Cerebellar nuclear complex (tissue), 1 donor: ENCODE data around the gene WDR36.
"Not testable (repeated sequence)": the region's sequence is repeated elsewhere in the genome, so short reads cannot be mapped to it uniquely, and the experiment has no call there.

Experiments
- DNase-seq, 2 experiments: peaks; one replicate each; lab custom pipeline; 2025; lab: John Stamatoyannopoulos, UW

Gene WDR36

GRCh38 chr5:111138096-111138495 is 45.9 kb downstream of the WDR36 start:
- DNase-seq: no peak

- not testable (repeated sequence) for DNase-seq
These were observed 49.3 kb downstream of the WDR36 start for GRCh38 chr5:111141471-111141870.

- no peak for DNase-seq
These were observed 50.8 kb downstream of the WDR36 start for GRCh38 chr5:111142932-111143331.

GRCh38 chr5:111143910-111144309 is 51.8 kb downstream of the WDR36 start:
- DNase-seq: no peak

GRCh38 chr5:111144352-111144930 is 52.3 kb downstream of the WDR36 start:
- DNase-seq: no peak

DNA sequence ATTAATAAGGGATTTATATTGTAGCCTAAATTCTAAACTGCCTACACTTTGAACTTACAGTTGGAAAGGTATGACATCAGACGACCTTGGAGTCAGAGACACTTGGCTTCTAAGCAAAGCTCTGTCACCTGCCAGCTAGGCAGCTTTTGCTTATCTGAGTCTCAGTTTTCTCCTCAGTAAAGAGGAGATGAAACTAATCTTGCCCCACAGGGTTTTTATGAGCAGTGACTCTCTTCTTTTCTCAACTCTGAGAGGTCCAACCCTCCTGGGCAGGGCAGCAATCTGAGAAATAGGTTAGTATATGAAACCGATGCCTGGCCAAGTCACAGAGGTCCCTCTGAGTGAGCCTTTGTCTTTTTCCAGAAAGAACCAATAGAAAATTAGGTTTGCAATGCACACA is 53.9 kb downstream of the WDR36 start:
- no peak for DNase-seq

DNA sequence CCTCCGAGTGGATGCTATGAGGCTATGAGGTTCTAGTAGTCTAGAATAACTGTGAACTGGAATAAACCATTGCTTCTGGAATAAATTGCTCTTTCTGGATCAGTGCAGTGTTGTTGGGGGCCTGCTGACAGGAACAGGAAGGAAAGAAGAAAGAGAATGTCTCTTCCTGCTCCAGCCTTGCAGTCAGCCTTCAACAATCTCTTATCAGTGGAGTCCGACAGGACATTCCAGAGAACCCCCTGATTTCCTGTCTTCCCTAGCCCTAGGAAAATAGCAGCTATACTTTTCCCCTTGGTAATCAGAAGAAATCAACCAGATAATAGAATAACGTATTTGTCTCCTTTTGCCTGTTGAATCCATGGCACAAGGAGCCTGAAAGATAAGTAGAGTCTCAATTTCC is 55.4 kb downstream of the WDR36 start:
- DNase-seq: no peak

DNA sequence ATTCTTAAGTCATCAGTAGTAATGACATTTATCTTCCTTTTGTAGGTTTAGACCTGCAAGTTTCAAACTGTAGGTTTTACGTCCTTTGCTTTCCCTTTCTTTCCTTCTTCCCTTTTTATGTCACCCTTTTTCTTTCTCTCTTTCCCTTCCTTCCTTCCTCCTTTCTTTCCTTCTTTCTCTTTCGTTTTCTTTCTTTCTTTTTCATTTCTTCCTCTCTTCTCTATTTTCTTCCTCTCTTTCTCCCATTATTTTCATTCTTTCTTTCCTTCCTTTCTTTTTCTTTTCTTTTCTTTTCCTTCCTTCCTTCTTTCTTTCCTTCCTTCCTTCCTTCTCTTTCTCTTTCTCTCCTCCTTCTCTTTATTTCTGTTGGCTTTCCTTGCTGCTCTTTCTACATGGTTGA is 59.9 kb downstream of the WDR36 start:
- DNase-seq: no peak

DNA sequence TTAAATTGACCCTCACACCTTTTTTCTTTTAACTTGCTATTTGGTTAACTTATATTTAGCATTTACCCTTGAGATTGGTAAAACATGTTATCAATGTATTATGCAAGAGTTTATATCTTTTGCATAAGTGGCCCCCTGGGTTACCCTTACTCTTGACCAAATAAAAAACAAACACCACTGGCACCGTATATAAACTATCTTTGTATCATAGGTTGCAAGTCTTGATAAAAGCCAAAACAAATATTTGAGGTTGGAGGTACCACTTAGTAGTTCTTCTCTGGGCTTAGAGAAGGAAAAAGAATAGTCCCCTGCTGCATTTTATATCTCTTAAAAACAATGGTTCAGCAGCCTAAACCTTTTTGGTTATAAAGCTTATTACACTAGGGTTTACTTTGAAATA is 61.3 kb downstream of the WDR36 start:
- no peak for DNase-seq

GRCh38 chr5:111153945-111154344 is 61.8 kb downstream of the WDR36 start:
- DNase-seq: no peak

DNA sequence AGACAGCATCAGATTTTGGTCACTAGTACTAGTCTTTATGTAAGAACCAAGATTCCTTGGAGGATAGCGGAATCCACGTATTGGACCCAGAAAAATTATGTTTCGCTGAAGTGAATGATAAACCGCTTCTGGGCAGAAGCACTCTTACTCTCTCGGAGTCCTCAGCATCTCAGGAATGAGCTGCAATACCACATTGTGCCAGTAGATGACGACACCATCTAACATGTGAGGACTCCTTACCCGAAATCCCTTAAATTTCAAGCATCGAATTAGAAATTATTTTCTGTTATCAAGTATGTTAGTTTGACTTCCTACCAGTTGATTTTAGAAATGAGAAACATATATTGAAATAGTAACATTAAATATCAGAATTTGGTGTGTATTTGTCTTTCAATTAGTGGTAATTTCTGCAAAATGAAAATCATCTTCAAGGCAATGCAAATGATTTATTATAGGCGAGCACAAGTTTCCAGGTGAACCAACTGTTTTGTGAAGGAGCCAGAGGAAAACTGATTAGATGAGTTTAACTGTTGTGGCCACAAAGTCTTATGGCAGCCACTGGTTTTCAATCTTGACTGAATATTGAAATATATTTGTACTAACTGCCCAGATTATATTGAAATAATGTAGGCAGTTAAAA is 66.1 kb downstream of the WDR36 start:
- peak in 1 of 2 experiments; percentile 65 for DNase-seq

DNA sequence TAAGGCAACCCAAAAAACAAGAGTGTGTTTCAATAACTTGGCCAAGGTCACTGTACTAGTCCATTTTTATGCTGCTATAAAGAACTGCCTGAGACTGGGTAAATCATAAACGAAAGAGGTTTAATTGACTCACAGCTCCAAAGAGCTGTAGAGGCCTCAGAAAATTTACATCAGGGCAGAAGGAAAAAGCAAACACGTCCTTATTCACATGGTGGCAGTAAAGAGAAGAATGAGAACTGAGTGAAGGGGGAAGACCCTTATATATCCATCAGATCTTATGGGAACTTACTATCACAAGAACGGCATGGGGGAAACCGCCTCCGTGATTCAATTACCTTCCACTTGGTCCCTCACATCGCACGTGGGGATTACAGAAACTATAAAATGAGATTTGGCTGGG is 67.7 kb downstream of the WDR36 start:
- no peak for DNase-seq

DNA sequence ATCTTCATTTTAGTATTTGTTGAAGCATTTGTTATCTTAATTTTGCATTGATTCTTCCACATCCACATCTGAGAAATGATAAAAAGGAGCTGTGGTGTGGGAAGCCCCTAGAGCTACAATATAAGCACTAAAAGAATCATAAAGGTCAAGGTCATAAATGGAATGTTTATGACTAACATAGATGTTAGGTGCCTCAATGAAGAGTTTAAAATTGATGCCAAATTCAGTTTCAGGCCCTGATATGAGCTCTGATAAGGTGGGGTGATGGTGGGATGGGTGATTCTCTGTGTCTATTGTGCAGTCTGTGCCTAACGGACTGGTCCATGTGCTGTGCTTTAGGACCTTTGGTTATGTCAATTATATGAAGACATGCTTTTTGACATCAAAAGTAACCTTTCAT is 70.9 kb downstream of the WDR36 start:
- DNase-seq: no peak

DNA sequence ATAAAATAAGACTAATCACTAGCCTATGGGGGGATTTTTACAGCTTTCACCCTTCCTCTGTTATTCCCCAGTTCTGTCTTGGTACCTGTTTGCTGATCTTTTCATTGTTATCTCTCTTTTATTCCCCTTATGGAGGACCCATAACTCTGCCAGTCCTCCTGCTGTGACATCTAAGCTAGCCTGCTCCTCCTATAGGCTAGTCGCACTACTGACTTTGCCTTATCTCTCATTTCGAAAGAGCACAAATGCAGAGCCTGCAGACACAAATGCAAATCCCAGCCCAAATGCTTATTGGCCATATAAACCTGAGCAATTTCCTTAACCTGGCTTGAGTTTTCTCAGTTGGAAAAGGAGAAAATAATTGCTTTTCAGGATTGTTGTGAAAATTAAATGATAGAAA is 72.9 kb downstream of the WDR36 start:
- DNase-seq: no peak

- no peak for DNase-seq
These were observed 75.4 kb downstream of the WDR36 start for GRCh38 chr5:111167551-111167950.

DNA sequence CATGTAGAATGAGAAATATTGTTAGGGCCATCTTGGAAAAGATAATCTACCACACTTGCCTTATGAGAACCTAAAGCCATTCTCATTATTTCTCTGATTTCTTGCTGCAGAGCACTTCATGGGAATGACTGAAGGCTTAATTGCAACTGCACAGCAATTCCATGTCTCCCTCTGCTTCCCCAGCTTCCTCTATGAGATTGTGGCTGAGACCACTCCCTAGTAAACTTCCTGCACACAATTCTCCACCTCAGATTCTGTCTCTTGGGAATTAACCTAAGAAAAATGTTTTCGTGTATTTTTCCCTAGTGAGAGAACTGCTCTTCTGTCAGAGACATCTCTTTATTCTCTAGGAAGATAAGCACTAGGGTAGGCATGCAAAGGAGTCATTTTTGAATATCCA is 76.5 kb downstream of the WDR36 start:
- no peak for DNase-seq

GRCh38 chr5:111169269-111169668 is 77.1 kb downstream of the WDR36 start:
- no peak for DNase-seq

DNA sequence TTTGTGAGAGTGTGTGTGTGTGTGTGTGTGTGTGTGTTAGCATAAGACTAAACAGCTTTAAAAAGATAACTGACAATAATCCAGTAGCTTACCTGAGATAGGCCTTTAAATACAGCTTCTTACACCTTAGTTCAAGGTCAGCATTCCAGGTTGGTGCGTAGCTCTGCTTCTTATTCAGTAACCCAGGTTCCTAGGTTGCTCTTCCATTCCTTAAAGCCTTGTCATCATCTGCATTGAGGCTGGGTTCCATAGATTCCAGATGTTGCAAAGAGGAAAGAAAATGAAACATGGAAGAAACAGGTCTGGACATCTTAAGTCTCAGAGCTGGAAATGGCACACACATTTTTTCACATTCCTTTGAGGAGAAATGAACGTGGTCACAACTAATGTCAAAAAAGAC is 78.1 kb downstream of the WDR36 start:
- DNase-seq: no peak

DNA sequence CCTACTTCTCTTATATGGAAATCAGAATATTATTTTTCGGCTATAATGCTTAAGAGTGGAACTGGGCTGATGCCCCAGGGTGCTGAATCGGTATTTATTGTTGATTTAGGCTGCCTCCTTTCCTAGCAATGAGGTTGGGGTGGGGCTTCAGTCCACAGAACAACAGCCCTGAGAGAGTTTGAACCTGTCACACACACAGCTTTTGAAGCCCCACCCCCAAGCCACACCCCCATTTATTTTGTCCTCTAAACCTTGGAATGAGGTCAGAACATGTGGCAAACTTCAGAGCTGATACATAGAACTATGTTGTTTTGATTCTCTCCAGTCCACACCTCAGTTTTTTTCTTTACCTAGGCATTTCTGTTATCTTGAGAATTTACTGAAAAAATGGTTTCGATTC is 80.4 kb downstream of the WDR36 start:
- no peak for DNase-seq

- DNase-seq: no peak
These were observed 81.3 kb downstream of the WDR36 start for GRCh38 chr5:111173476-111173875.
